Common myeloid progenitor, CD34-positive (primary cell): ENCODE measurements around the gene SFMBT1.

ENCODE experiments used
- CTCF ChIA-PET: fragments of 350-600 bp; sonication (Branson Sonifier 250); formaldehyde crosslinking; loops from one replicate; lab custom pipeline; 2021; ENCODE audit warnings: antibody characterized with exemption; lab: Charles Lee
- POLR2A ChIA-PET: fragments of 350-600 bp; sonication (Branson Sonifier 250); formaldehyde crosslinking; loops from one replicate; lab custom pipeline; 2021; ENCODE audit warnings: antibody characterized with exemption; lab: Charles Lee
- DNase-seq, 3 donors: peaks; one replicate each; pipeline versions ENCODE4 v3.0.0 to v3.0.0-alpha.2; 2013
- H3K27ac ChIP-seq, 2 experiments: 1 replicate in 1 of 2; 2 replicates in 1 of 2; pipeline ENCODE4 v1.7.0; 2013; ENCODE audit warnings: inconsistent platforms in 2 of 2, low read length in 2 of 2, mild to moderate bottlenecking in 2 of 2, low read depth in 1 of 2, moderate library complexity in 1 of 2; ENCODE audit not compliant: severe bottlenecking in 2 of 2, insufficient read depth in 1 of 2, poor library complexity in 1 of 2
- H3K27me3 ChIP-seq, 5 experiments: replicated peaks in 2 of 5; 1 replicate in 3 of 5; 2 replicates in 2 of 5; pipeline versions ENCODE4 v1.6.1 to v1.7.0; 2013; ENCODE audit warnings: low read length in 4 of 5, mild to moderate bottlenecking in 2 of 5, moderate library complexity in 2 of 5, inconsistent platforms in 1 of 5; ENCODE audit not compliant: insufficient read depth in 5 of 5, control insufficient read depth in 4 of 5
- H3K36me3 ChIP-seq, 4 experiments: 1 replicate in 2 of 4; 2 replicates in 2 of 4; pipeline versions ENCODE4 v1.6.1 to v1.7.0; 2013; ENCODE audit warnings: low read length in 3 of 4, control low read depth in 1 of 4, mild to moderate bottlenecking in 1 of 4; ENCODE audit not compliant: control insufficient read depth in 4 of 4, insufficient read depth in 4 of 4
- H3K4me1 ChIP-seq, 4 experiments: 1 replicate in 3 of 4; 2 replicates in 1 of 4; pipeline versions ENCODE4 v1.6.1 to v1.7.1; 2013; ENCODE audit warnings: low read length in 3 of 4, mild to moderate bottlenecking in 3 of 4, control low read depth in 1 of 4, inconsistent platforms in 1 of 4, moderate library complexity in 1 of 4; ENCODE audit not compliant: control insufficient read depth in 4 of 4, insufficient read depth in 4 of 4; ENCODE audit errors: control extremely low read depth in 1 of 4
- H3K4me3 ChIP-seq, 7 experiments: 1 replicate in 4 of 7; 2 replicates in 3 of 7; pipeline versions ENCODE4 v1.5.1 to v1.7.0; 2013; ENCODE audit warnings: mild to moderate bottlenecking in 7 of 7, low read length in 6 of 7, moderate library complexity in 6 of 7, inconsistent platforms in 2 of 7, low read depth in 2 of 7, control low read depth in 1 of 7; ENCODE audit not compliant: insufficient read depth in 4 of 7, control insufficient read depth in 1 of 7; ENCODE audit errors: extremely low read depth in 1 of 7
- H3K9me3 ChIP-seq, 5 experiments: 1 replicate in 4 of 5; 2 replicates in 1 of 5; pipeline versions ENCODE4 v1.6.1 to v1.7.1; 2013; ENCODE audit warnings: low read length in 4 of 5, mild to moderate bottlenecking in 2 of 5, inconsistent platforms in 1 of 5, low read depth in 1 of 5, moderate library complexity in 1 of 5; ENCODE audit not compliant: control insufficient read depth in 4 of 5, insufficient read depth in 2 of 5; ENCODE audit errors: control extremely low read depth in 1 of 5
- WGBS: methylation state at CpG from one replicate; pipeline ENCODE4 v1.1.5; 2013; ENCODE audit not compliant: insufficient coverage; 5-methylcytosine and 5-hydroxymethylcytosine counted together

SFMBT1 gene

DNA sequence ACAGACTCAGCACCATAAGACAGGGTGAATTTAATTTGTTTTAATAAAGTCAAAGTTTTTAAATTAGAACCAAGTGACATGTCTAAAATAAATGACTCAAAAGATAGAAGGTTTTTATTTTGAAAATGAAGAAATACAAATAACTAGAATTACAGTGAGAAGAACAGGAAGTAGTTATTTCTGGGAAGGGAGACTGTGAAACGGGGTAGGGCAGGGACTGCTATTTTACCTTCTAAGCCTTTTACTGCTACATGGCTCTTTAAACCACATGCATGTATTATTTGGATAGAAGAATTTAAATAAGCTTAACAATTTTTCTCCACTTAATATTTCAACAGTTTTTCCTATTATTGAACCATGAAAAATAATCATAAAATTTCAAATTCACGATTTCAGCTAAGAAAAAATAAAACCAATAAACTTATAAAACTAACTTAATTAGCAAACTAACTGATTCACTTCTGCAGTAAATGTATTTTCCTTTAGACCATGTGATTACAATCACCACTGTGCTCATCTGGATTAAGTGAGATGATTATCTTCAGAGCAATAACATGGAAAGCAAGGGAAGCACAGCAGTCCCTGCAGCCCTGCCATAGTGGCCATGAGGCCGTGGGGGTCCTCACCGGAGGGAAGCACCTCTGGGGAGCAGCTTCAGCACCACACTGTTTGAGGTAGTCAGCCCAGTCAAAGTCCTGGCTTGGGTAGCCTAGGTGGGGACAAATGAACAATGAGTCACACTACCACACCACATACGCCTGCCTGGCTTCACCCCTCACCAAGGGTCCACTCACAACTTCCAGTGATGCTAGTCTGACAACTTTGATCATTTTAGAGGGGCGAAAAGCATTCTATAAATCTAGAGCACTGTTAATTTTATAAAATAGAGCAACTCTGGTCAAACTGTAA is 120.2 kb downstream of the SFMBT1 start:
- WGBS: 100% methylated on average over 1 of the region's 6 CpGs
- ChIA-PET CTCF (interaction anchor here (0.6 to 1.7 kb wide), 6 partner anchors 9 to 75 kb away, joined by 3 to 7 read pairs (median 4); no protein-coding TSS in a partner anchor), POLR2A (no interaction called here)
- Histone ChIP-seq H3K4me1 (peaks cover 0 to 8% (median 0%) of the 10 kb centered on the region in 4 experiments), H3K27me3 (no peaks in the 10 kb centered on the region), H3K4me3 (no peak overlapping the region), H3K36me3 (peaks cover 0 to 5% (median 0%) of the 10 kb centered on the region in 4 experiments), H3K27ac (no peak overlapping the region), H3K9me3 (no peaks in the 10 kb centered on the region)
- no peak for DNase-seq

DNA sequence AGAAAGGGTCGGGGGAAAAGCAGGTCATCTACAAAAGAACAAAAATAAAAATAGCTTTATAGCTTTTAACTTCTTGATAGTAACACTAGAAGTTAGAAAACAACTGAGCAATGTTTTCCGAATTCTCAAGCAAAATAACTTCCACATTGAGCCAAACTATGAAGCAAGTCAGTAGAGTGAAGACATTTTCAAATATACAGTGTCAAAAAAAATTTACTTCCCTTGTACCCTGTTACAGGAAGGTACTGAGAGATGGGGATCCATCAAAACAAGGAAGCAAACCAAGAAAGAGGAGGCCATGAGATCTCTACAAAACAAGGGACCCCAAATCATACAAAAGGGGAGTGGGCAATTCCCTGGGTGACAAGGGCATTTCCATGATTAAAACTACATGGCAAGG is 121.9 kb downstream of the SFMBT1 start:
- H3K4me1 ChIP-seq: peaks cover 0 to 8% (median 0%) of the 10 kb centered on the region in 4 experiments
- H3K36me3 ChIP-seq: peaks cover 0 to 16% (median 0%) of the 10 kb centered on the region in 4 experiments
- ChIA-PET POLR2A (no interaction called here), CTCF (interaction anchor here (1.5 kb wide), 1 partner anchor 15 kb away, joined by 3 read pairs; no protein-coding TSS in a partner anchor)
- H3K27ac ChIP-seq: no peak overlapping the region
- no CpG with 5 or more reads among the region's 2 CpGs for WGBS
- no peak for DNase-seq
- no peak overlapping the region for H3K4me3 ChIP-seq
- no peaks in the 10 kb centered on the region for H3K27me3 ChIP-seq
- no peaks in the 10 kb centered on the region for H3K9me3 ChIP-seq

DNA sequence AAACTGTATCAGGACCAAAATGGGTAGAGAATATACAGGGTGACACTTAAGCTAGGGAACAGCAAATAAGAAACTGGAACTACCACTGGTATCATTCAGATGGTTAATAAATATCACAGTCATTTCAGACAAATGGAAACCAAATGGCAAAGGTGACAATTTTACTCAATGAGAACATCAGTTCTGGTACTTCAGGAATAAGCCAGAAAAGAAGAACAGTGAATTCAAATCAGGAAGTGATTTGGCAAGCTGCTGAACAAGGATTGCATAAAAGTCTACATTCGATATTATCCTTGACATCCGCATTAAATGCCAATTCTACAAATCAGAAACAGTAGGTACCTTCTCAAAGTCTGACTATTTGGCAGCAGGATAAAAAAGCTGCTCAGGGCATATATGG is 125.0 kb downstream of the SFMBT1 start:
- Histone ChIP-seq H3K27me3 (no peaks in the 10 kb centered on the region), H3K9me3 (no peaks in the 10 kb centered on the region), H3K4me1 (peaks cover 0 to 6% (median 0%) of the 10 kb centered on the region in 4 experiments), H3K36me3 (peaks cover 0 to 17% (median 0%) of the 10 kb centered on the region in 4 experiments), H3K27ac (no peak overlapping the region), H3K4me3 (no peak overlapping the region)
- CTCF ChIA-PET: interaction anchor here (1.2 to 2.6 kb wide), 2 partner anchors 11 to 19 kb away, joined by 3 to 6 read pairs; no protein-coding TSS in a partner anchor
- no peak for DNase-seq
- 91% methylated on average over 2 of the region's 2 CpGs for WGBS
- POLR2A ChIA-PET: no interaction called here

DNA sequence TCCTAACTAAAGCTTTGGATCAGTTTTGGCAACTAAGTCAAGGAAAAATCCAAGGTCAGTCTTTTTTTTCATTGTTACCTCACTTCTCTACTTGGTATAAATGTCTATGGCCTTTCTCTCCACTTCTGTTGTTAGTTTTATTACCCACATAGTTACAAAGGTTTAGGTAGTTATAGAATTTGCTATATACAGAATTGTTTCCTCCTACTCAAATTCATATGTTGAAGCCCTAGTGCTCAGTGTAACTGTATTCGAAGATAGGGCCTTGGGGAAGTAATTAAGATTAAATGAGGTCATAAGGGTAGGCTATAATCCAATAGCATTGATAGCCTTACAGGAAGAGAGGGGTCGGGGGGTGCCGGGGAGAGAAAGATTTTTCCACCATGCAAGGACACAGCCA is 128.8 kb downstream of the SFMBT1 start:
- WGBS: 93% methylated on average over 3 of the region's 3 CpGs
- no peaks in the 10 kb centered on the region for H3K27me3 ChIP-seq
- no peak for DNase-seq
- H3K4me1 ChIP-seq: no peaks in the 10 kb centered on the region
- ChIA-PET POLR2A (no interaction called here), CTCF (no interaction called here)
- no peak overlapping the region for H3K27ac ChIP-seq
- peaks cover 0 to 26% (median under 1%) of the 10 kb centered on the region in 4 experiments for H3K36me3 ChIP-seq
- H3K4me3 ChIP-seq: no peak overlapping the region
- no peaks in the 10 kb centered on the region for H3K9me3 ChIP-seq

DNA sequence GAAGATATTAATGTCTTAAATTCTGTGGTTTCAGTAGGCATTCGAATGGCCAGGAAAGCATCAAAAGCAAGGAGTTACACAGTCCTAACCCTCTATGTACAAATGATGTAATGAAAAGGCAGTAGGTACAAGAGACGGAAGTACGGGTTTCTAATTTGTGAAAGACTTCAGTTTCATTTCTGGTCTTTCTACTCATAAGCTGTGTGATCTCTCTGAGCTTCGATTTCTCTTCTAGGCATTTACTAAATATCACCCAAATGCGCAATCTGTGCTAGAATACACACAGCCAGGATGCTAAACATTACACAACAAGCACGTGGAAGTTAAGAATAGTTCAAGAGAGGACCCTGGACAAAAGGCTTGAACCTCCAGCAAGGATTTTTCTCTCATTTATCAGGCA is 130.6 kb downstream of the SFMBT1 start:
- Histone ChIP-seq H3K27ac (no peak overlapping the region), H3K9me3 (no peaks in the 10 kb centered on the region), H3K4me3 (no peak overlapping the region), H3K4me1 (no peaks in the 10 kb centered on the region), H3K36me3 (peaks cover 0 to 24% (median under 1%) of the 10 kb centered on the region in 4 experiments), H3K27me3 (no peaks in the 10 kb centered on the region)
- WGBS: 95% methylated on average over 3 of the region's 6 CpGs
- DNase-seq: no peak
- POLR2A ChIA-PET: no interaction called here
- CTCF ChIA-PET: interaction anchor here (0.6 to 1.7 kb wide), 5 partner anchors 8 to 136 kb away, joined by 3 to 5 read pairs (median 4); no protein-coding TSS in a partner anchor

DNA sequence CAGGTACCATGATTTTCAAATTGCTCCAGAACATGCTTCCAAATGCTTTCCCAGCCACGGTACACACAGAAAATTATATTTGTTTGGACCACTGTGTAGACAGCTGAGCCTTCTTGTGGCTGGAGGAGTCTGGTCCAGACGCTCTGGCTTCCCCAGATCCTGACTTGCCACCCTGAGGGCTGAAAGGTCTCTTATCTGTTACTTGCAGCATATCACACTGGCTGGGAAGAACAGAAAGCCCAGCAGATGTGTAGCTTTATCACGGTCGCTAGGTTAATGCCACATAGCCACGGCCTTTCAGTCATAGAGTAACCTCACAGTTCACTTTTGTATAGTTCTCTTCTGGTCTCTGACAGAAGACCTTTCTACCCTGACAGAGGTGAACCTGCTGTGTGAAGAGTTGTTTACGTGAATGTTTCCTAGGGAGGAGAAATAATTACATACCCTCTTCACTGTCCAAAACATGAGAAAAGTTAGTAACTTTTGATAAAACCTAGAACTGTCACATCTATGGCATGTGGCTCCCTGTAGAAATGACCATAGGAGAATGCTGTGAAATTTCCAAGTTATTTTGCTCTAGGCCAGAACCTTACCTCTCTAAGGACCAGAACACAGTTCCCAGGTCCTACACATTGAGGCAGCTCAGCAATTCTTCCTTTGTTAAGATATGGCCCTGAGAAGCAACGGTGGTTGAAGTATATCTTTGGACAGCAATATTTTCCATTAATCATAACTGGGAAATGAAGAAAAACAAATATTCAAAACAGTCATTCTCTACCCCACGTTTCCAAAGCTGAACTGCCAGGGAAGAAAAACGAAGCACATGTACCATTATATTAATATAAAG is 132.8 kb downstream of the SFMBT1 start:
- Histone ChIP-seq H3K9me3 (no peaks in the 10 kb centered on the region), H3K4me3 (no peak overlapping the region), H3K27me3 (no peaks in the 10 kb centered on the region), H3K27ac (no peak overlapping the region), H3K4me1 (no peaks in the 10 kb centered on the region), H3K36me3 (peaks cover 0 to 15% (median under 1%) of the 10 kb centered on the region in 4 experiments)
- WGBS: 79% methylated on average over 6 of the region's 9 CpGs
- DNase-seq: peak; percentile 45 to 80 (median 63)
- POLR2A ChIA-PET: no interaction called here
- CTCF ChIA-PET: interaction anchor here (0.8 to 2.8 kb wide), 5 partner anchors 8 to 134 kb away, joined by 3 to 7 read pairs (median 3); no protein-coding TSS in a partner anchor
